HG02981 (cell line): ENCODE measurements around the gene IGSF21.

Experiments used
- ATAC-seq: cut with Tn5 transposase; IDR thresholded peaks from one replicate; pipeline ENCODE4 v1.9.1; 2021; ENCODE audit warnings: mild to moderate bottlenecking, moderate library complexity; ENCODE audit not compliant: unreplicated experiment

Gene IGSF21

DNA sequence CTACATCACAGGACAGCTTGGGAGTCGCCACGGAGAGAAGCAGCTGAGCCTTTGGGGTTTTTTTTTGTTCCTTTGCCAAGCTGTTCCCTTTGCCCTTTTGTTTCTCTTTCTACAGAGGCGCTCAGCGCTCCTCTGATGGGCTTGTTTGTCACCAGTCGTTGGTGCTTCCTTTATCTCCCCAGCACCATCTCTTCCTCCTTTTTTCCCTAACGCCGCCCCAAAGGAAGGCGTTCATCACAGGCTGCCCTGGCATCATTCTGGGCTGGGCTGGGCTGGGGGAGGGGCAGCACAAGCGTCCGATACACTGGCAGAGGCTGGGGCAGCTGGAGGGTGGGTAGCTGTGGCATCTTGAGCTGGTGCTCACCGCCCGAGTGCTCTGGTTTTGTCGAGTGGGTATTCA, 10.5 kb downstream of the IGSF21 start:
- no peak for ATAC-seq

- no peak for ATAC-seq
Observed at GRCh38 chr1:18118491-18118890, 10.9 kb downstream of the IGSF21 start.

- no peak for ATAC-seq
Observed at GRCh38 chr1:18119289-18119688, 11.7 kb downstream of the IGSF21 start.

GRCh38 chr1:18119771-18120377, 12.3 kb downstream of the IGSF21 start:
- ATAC-seq = no peak

GRCh38 chr1:18120638-18121037, 13.0 kb downstream of the IGSF21 start:
- ATAC-seq = no peak

DNA sequence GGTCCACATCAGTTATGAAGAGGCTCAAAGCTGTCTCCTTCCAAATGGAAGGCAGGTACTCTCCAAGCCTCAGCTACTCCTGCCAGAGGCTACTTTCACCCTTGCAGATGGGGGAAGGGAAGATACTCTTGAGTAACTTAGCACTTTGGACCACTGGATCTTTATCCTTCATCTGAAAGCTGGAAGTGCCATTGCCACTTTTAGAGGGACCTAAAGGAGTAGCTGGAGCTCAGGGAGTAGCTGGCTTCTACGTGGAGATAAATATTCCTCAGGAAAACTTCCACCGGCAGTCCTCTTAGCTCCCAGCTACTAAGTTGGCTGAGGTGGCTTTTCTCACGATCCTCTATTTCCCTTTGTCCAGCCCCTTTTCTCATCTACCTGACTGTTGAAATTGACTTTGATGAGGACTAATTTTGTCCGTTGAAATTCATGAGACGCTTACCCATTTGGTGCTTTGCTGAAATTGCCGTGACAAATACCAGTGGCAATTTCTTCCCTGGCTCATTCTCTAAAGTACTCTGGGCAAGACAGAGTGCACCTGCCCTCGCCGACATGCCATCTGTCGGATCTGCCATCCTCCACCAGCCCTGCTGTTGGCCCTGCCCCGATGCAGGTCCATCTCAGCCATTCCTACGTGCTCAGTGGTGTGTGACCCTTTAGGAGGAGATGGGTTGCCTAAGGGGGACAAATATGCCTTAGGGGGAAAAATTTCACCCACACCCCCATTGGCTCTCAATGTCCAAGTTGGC, 13.6 kb downstream of the IGSF21 start:
- no peak for ATAC-seq

- no peak for ATAC-seq
Observed at GRCh38 chr1:18123467-18123992, 15.9 kb downstream of the IGSF21 start.

GRCh38 chr1:18124977-18125376, 17.4 kb downstream of the IGSF21 start:
- ATAC-seq = no peak

DNA sequence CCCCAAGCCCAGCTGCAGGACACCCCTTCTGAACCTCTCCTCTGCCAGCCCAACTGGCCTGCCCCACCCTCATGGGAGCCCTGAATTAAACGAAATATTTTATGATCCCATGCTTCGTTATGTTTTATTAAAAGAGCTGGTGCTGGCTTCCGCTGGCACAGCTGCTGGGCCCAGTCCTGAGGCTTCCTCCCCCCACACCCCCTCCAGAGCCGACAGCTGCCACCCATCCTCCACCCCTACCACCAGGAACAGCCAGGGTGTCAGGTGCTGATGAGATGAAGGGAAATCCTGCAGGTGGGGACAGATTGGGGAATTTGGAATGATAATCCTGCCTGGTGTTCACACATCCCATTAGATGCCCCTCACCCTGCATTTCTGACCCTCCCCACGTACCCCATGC, 19.0 kb downstream of the IGSF21 start:
- no peak for ATAC-seq

DNA sequence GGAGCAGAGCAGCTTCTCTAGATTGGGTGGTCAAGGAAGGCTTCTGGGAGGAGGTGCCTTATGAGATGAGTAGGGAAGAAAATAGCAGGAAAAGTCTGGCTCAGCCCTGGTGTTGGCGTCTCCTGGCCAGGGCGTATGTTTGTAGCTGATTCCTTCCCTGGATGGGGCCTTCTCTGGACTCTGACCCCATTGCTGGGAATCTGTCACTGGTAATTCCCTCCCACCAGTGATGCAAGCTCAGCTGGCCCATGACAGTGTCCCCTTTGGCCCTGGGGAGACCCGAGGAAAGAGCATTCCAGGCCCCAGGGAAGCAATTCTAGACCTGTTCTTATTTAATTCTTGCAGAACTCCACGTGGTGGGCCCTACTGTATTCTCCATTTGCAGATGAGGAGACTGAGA, 20.7 kb downstream of the IGSF21 start:
- ATAC-seq = no peak

DNA sequence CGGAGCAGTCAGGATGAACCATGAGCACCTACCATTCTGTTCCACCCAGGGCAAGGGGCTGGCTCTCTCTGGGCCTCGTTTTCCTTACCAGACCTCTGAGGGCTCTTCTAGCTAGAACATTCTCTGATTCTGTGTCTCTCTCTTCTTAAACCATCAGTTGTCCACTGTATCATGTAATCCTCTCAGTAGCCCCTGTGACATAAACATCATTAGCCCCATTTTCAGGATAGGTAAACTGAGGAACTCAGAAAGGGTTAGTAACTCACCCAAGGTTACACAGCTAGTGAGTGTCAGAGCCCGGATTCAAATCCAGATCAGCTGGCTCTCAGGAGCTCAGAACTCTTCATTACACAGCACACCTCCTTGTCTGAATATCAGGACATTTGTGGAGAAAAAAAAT, 22.8 kb downstream of the IGSF21 start:
- ATAC-seq = no peak

DNA sequence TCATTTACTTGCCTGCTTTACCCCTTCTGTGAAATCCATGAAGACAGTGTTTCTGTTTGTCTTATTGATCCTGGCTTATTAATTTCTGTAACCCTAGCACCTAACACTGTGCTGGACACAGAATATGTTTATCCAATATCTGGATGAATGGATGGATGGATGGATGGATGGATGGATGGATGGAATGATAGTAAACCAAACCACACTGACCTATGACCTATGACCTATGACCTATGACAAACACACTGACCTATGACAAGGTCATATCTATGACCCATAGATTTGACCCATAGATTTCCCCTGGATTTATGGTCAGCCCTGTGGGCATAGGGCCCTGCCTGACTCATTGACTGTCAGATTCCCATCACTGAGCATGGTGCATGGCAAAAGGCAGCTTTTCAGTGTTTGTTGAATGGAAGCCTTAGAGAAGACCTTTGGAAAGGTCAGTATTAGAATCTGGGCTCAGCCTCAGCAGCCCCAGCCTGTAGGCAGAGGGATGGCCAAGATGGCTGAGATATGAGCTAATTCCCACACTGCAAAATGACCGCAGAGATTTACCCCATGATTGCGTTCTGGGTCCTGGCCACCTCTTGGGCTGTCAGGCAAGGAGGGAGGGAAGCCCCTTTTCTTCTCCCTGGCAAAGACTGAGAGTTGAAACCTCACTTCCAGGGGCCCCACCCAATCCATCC, 24.6 kb downstream of the IGSF21 start:
- no peak for ATAC-seq

DNA sequence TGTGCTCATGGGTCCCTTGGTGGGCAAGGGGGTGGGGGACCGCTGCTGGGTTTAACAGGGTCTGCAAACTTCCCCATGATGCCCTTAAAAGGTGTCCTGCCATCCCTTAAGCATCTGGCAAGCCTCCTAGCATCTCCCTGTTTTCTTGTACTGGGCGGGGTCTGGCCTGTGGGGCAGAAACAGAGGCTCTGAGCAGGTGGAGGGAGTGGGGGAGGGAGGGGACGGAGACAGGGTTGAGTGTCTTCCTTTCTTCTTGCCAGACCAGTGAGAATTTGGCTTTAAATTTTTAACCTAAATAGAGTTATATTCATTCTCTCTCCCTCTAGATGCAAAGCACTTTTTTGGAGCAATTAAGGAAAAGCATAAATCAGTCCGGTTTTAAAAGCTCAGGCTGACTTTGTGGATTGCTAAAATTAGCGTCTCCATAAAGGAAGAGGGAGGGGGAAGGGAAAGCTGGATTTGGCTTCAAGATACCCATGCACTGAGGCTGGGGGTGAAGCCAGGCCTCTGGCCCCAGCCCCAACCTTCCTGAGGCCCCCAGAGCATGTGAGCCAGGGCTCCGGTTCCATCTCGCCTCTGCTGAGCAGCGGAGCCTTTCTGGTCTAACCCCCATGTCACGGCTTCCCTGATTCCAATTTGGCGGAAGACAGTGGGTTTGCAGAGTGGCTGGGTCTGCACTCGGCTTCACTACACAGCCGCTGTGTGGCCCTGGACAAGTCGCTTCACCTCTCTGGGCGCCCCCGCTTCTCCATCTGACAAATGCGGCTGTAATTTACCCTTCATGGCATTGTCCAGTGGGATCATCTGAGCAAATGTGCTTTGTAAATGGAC, 25.3 kb downstream of the IGSF21 start:
- no peak for ATAC-seq

DNA sequence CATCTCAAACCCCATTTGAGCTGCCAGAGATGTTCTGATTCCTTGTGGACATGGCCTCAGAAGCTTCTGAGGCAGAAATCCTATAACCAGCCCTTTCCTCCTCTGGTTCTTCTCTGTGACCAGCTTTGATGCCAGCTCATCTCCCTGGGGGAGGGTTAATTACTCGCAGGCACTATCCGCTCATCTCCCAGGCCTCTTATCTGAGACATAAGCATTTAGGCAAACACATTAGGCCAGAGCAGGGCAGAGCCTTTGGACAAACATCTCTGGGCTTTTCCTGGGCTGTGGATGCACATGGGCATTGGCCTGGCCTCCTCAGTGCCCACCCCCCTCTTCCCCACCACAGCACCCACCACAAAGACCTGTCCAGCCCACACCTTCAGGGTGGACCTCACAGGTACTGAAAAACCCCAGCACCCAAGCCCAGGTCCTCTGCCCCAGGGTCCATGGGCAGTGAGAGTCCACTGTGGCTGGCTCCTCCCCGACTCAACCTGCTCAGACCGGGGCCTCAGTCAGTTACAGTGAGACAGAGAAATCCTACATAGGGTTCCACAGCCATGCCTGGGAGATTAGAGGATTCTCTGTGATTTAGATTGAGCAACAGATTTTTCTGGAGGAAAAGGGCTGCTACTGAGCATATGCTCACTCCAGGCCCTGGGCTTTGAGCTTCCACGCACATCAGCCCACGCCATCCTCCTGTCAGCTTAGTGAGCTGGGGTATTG, 26.9 kb downstream of the IGSF21 start:
- no peak for ATAC-seq

- ATAC-seq = no peak
Observed at GRCh38 chr1:18137759-18138345, 30.3 kb downstream of the IGSF21 start.

- no peak for ATAC-seq
Observed at GRCh38 chr1:18139198-18139981, 31.8 kb downstream of the IGSF21 start.

- ATAC-seq = no peak
Observed at GRCh38 chr1:18140411-18140810, 32.8 kb downstream of the IGSF21 start.

DNA sequence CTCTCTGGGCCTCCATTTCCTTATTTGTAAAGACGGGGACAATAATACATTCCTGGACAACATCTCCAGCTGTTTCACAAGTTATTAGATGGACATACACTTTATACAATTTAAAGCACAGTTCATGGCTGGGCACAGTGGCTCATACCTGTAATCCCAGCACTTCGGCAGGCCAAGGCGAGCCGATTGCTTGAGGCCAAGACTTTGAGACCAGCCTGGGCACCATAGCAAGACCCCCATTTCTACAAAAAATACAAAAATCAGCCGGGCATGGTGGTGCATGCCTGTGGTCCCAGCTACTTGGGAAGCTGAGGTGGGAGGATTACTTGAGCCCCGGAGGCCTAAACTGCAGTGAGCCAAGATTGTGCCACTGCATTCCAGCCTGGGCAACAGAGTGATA, 34.1 kb downstream of the IGSF21 start:
- ATAC-seq = no peak

DNA sequence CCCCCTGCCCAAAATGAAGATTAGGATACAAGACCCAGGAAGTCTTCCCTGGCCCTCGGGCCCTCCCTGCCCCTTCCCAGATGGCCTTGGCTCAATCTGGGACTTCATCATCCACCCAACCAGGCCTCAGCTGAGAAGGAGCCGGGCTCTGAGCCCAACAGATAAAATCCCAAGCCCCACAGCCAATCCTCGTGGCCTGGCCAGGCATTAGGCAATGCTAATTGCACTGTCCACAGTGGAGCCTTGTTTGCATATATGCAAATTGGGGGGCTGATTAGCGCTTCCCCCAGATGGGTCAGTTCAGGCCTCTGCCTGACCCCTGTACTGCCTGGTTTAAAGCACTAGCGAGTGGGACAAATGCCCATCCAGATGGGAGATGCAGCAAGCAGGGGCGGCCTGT, 34.9 kb downstream of the IGSF21 start:
- no peak for ATAC-seq
